KMS-11 (cell line): Measurements from ENCODE around the gene FPGS.

ENCODE experiments used
- H2AFZ ChIP-seq: fragments of 200-600 bp; sonication (generic); 2 replicates; pipeline ENCODE4 v1.6.1; 2016; ENCODE audit warnings: antibody characterized with exemption, mixed run types, low read depth
- H3K27ac ChIP-seq: fragments of 200-600 bp; sonication (generic); 2 replicates; pipeline ENCODE4 v1.6.1; 2016; ENCODE audit warnings: mild to moderate bottlenecking, mixed run types
- H3K27me3 ChIP-seq: fragments of 200-600 bp; sonication (generic); 2 replicates; pipeline ENCODE4 v1.6.1; 2017; ENCODE audit warnings: mild to moderate bottlenecking, low read depth, mixed run types, moderate library complexity; ENCODE audit not compliant: insufficient read depth
- H3K36me3 ChIP-seq: fragments of 200-600 bp; sonication (generic); 2 replicates; pipeline ENCODE4 v1.6.1; 2017; ENCODE audit warnings: mild to moderate bottlenecking, mixed run types; ENCODE audit not compliant: insufficient read depth
- H3K4me1 ChIP-seq: fragments of 200-600 bp; sonication (generic); 2 replicates; pipeline ENCODE4 v1.6.1; 2016; ENCODE audit warnings: mild to moderate bottlenecking, low read depth, mixed run types; ENCODE audit not compliant: poor library complexity, severe bottlenecking
- H3K4me2 ChIP-seq: fragments of 200-600 bp; sonication (generic); 2 replicates; pipeline ENCODE4 v1.7.0; 2016; ENCODE audit warnings: mild to moderate bottlenecking, mixed run types
- H3K4me3 ChIP-seq: fragments of 200-600 bp; sonication (generic); IDR thresholded peaks from 2 replicates; pipeline ENCODE4 v1.6.1; 2017; ENCODE audit warnings: low read depth, low read length, mixed read lengths; ENCODE audit not compliant: insufficient read depth
- H3K79me2 ChIP-seq: fragments of 200-600 bp; sonication (generic); 2 replicates; pipeline ENCODE4 v1.6.1; 2016; ENCODE audit warnings: low read depth, mixed run types; ENCODE audit not compliant: insufficient read depth
- H3K9ac ChIP-seq: fragments of 200-600 bp; sonication (generic); 2 replicates; pipeline ENCODE4 v1.6.1; 2016; ENCODE audit warnings: mild to moderate bottlenecking, mixed run types
- H4K20me1 ChIP-seq: fragments of 200-600 bp; sonication (generic); 2 replicates; pipeline ENCODE4 v1.6.1; 2016; ENCODE audit warnings: mild to moderate bottlenecking, mixed run types; ENCODE audit not compliant: insufficient read depth
- TF ChIP-seq, protein P1 (sequence below): fragments of 200-600 bp; sonication (generic); conservative IDR thresholded peaks from 2 replicates; pipeline ENCODE4 v1.6.1; 2017; ENCODE audit warnings: low read depth, mild to moderate bottlenecking, antibody characterized with exemption, low read length, moderate library complexity, mixed read lengths

FPGS gene

DNA sequence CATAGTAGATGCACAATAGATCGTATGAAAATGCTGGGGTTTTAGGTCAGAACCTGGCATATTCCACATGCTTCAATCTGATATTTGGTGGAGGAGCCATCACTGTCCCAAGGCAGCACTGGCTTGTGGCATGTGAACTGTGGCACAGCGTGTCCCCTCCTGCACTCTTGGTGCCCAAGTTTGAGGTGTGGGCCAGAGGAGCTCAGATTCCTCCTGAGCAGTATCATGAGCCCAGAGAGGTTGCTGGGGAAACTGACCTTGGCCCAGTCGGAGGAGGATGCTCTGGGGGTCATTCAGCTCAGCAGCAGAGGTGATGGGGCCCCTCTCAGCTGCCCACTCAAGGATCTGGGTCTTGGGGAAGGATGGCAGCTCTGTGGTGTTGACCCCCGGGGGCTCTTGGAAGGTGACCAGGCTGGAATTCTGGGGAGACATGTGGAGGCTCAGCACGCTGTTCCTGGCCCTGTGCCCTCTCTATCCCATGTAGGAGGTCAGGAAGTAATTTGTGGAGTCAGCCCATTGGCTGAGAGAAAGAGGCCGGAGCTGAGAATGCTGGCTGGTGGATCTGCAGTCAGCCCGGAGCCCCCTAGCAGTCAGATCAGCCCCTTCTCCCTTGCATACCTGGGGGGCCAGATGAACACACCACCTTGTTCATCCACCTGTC, 23.7 kb downstream of the FPGS start:
- Histone ChIP-seq H3K4me3 (no peak overlapping the region), H3K9ac (no peak overlapping the region), H3K4me1 (no peaks in the 10 kb centered on the region), H3K27me3 (no peaks in the 10 kb centered on the region), H3K36me3 (no peaks in the 10 kb centered on the region), H2AFZ (no peak overlapping the region), H4K20me1 (no peaks in the 10 kb centered on the region), H3K79me2 (no peaks in the 10 kb centered on the region), H3K4me2 (no peak overlapping the region), H3K27ac (no peak overlapping the region)
- TF ChIP-seq, protein P1, sequence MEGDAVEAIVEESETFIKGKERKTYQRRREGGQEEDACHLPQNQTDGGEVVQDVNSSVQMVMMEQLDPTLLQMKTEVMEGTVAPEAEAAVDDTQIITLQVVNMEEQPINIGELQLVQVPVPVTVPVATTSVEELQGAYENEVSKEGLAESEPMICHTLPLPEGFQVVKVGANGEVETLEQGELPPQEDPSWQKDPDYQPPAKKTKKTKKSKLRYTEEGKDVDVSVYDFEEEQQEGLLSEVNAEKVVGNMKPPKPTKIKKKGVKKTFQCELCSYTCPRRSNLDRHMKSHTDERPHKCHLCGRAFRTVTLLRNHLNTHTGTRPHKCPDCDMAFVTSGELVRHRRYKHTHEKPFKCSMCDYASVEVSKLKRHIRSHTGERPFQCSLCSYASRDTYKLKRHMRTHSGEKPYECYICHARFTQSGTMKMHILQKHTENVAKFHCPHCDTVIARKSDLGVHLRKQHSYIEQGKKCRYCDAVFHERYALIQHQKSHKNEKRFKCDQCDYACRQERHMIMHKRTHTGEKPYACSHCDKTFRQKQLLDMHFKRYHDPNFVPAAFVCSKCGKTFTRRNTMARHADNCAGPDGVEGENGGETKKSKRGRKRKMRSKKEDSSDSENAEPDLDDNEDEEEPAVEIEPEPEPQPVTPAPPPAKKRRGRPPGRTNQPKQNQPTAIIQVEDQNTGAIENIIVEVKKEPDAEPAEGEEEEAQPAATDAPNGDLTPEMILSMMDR = no peak

DNA sequence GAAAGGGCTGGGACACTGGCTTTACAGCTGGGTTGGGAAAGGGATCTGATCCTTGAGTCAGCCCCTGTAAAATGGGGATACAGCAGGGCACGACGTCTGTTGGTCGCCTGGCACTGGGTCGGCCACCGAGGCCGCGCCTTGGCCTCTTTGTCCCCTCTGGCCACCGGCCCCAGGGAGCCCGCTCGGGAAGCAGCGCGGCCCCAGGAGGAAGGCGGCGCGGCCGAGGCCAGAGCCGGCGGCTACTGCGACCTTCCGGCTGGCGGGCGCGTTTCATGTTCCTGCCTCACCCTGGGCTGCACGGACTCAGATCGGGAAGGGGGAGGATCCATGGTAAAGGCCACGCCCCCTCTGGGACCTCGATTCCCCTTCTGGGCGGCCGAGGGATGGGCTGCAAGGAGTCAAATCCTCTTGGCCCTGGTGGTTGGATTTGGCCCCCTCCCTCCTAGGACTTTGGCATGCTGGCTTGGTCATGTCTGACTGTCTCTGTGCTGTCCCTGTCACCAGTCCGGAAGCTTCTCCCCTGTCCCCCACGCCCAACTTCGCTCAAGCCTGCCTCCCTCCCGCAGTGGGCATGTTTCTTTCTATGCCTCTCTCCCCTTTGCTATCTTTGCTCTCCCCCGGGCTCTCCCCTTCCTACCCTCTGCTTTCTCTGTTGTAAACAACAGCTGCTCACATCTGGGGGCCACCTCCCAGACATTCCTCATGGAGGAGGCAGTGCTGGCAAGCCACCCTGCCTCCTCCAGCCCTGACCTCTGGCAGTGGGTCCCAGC, 25.8 kb downstream of the FPGS start:
- no peaks in the 10 kb centered on the region for H3K4me1 ChIP-seq
- TF ChIP-seq, protein P1 = no peak
- H3K4me3 ChIP-seq = no peak overlapping the region
- H3K27ac ChIP-seq = no peak overlapping the region
- H3K9ac ChIP-seq = no peak overlapping the region
- H3K4me2 ChIP-seq = no peak overlapping the region
- H4K20me1 ChIP-seq = no peaks in the 10 kb centered on the region
- no peaks in the 10 kb centered on the region for H3K36me3 ChIP-seq
- H3K27me3 ChIP-seq = no peaks in the 10 kb centered on the region
- no peaks in the 10 kb centered on the region for H3K79me2 ChIP-seq
- no peak overlapping the region for H2AFZ ChIP-seq

DNA sequence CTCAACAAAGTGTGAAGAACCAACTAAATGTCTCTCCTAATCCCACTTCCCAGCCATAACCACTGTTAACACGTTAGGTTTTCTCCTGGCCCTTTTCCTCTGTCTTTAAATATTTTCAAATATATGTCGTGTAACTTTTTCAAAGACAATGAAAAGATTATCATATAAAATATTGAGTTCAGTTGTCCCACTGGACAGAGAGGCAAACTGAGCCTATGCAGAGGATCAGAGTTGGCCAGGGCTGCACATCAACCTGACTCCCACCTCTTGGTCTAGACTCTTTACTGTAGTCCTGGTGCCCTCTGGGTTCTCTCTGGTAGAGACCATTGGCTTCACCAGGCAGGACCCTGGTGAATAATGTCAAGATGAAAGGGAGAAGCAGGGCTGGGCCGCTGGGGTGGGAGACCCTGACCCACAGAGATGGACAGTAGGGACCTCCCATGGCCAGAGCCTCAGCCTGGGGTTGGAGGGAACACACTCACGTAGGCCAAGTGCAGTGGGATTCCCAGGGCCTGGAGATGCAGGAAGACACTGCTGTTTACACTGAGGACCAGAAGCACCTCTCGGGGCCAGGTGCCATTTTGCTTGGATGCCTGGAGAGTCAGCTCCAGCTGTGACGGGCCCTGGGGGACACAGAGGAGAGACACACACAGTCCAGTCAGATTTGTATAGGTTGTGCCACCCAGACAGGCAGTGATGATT, 26.7 kb downstream of the FPGS start:
- Histone ChIP-seq H3K27me3 (no peaks in the 10 kb centered on the region), H3K27ac (no peak overlapping the region), H3K36me3 (no peaks in the 10 kb centered on the region), H3K4me3 (no peak overlapping the region), H3K4me1 (no peaks in the 10 kb centered on the region), H3K9ac (no peak overlapping the region), H2AFZ (no peak overlapping the region), H4K20me1 (no peaks in the 10 kb centered on the region), H3K79me2 (no peaks in the 10 kb centered on the region), H3K4me2 (no peak overlapping the region)
- TF ChIP-seq, protein P1 = no peak

DNA sequence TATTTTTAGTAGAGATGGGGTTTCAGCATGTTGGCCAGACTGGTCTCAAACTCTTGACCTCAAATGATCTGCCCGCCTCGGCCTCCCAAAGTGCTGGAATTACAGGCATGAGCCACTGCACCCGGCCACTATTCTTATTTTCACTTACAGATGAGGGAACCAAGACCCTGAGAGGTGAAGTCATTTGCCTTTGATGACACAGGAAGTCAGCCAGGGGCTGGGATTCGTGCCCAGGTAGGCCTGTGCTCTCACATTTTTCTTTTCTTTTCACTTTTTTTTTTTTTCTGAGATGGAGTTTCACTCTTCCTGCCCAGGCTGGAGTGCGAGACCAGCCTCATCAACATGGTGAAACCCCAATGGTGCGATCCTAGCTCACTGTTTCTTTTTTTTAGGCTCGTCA, 29.6 kb downstream of the FPGS start:
- H3K4me3 ChIP-seq = no peak overlapping the region
- H3K36me3 ChIP-seq = no peaks in the 10 kb centered on the region
- H3K79me2 ChIP-seq = no peaks in the 10 kb centered on the region
- H3K4me1 ChIP-seq = no peaks in the 10 kb centered on the region
- H3K9ac ChIP-seq = no peak overlapping the region
- H3K4me2 ChIP-seq = no peak overlapping the region
- no peaks in the 10 kb centered on the region for H4K20me1 ChIP-seq
- TF ChIP-seq, protein P1 = no peak
- 0 out of 2 replicates have a peak, but pooled peaks cover 3% of the 10 kb centered on the region for H3K27me3 ChIP-seq
- H2AFZ ChIP-seq = no peak overlapping the region
- no peak overlapping the region for H3K27ac ChIP-seq
